Calu3 (cell line): ENCODE data around the gene WAS. TPM values are rescaled to one million over a fixed set of nuclear protein-coding genes. Genes with fewer than 3 reads are reported as not detected.

ENCODE experiments used
- BruUV-seq: library from RNA; stranded (reverse); fragments of 400-500 nt; replicated peaks from 2 replicates; lab custom pipeline; 2021; lab: Mats Ljungman, UMichigan
- CTCF ChIA-PET: fragments of 300-600 bp; sonication (Branson Sonifier 250); formaldehyde crosslinking; loops from one replicate; lab custom pipeline; 2022; ENCODE audit warnings: antibody characterized with exemption; lab: Charles Lee
- DNase-seq: peaks from one replicate; pipeline ENCODE4 v3.0.0; 2022
- H3K27ac Mint-ChIP-seq: one replicate; pipeline ENCODE4 v1.8.0; 2022; ENCODE audit warnings: mixed read lengths; ENCODE audit not compliant: unreplicated experiment
- H3K27me3 Mint-ChIP-seq: one replicate; pipeline ENCODE4 v1.8.0; 2022; ENCODE audit warnings: mixed read lengths; ENCODE audit not compliant: unreplicated experiment
- H3K36me3 Mint-ChIP-seq: one replicate; pipeline ENCODE4 v1.8.0; 2022; ENCODE audit warnings: mild to moderate bottlenecking, moderate library complexity, mixed read lengths; ENCODE audit not compliant: insufficient read depth, unreplicated experiment
- H3K4me1 Mint-ChIP-seq: one replicate; pipeline ENCODE4 v1.8.0; 2022; ENCODE audit warnings: mild to moderate bottlenecking, low read depth, mixed read lengths; ENCODE audit not compliant: unreplicated experiment
- H3K4me3 Mint-ChIP-seq: one replicate; pipeline ENCODE4 v1.8.0; 2022; ENCODE audit warnings: mild to moderate bottlenecking, low read depth, moderate library complexity, mixed read lengths; ENCODE audit not compliant: unreplicated experiment
- H3K9me3 Mint-ChIP-seq: one replicate; pipeline ENCODE4 v1.8.0; 2022; ENCODE audit warnings: low read depth, mixed read lengths; ENCODE audit not compliant: unreplicated experiment
- CTCF ChIP-seq: fragments of 200-600 bp; IDR thresholded peaks from one replicate; pipeline ENCODE4 v1.8.0; 2022; ENCODE audit warnings: antibody characterized with exemption; ENCODE audit not compliant: unreplicated experiment
- intact Hi-C: fragments of 100-400 bp; cut with micrococcal nuclease; formaldehyde crosslinking; loops from one replicate; pipeline ENCODE4 v1.10.0; 2022; ENCODE audit not compliant: unreplicated experiment
- total RNA-seq: library from RNA; stranded (reverse); gene quantifications from 2 replicates; pipeline ENCODE4 v1.2.3, GENCODE V29; 2022

WAS gene
- total RNA-seq, 1 experiment from 2014 or later: not detected

- CTCF ChIA-PET: no interaction called here
- Mint-ChIP-seq H3K4me3 (no peak overlapping the region), H3K4me1 (peaks cover 11% of the 10 kb centered on the region), H3K27me3 (peaks cover 32% of the 10 kb centered on the region), H3K27ac (no peak overlapping the region), H3K9me3 (peaks cover 3% of the 10 kb centered on the region), H3K36me3 (peaks cover 6% of the 10 kb centered on the region)
- no peak for DNase-seq
- BruUV-seq: no TSS peak
- TF ChIP-seq CTCF: no peak
- intact Hi-C loops: no loop called here
These were observed 31.0 kb downstream of the WAS start for GRCh38 chrX:48714573-48714972.

- TF ChIP-seq CTCF: no peak
- Mint-ChIP-seq H3K4me1 (peaks cover 11% of the 10 kb centered on the region), H3K36me3 (peaks cover 6% of the 10 kb centered on the region), H3K9me3 (peaks cover 3% of the 10 kb centered on the region), H3K27me3 (peaks cover 32% of the 10 kb centered on the region), H3K4me3 (no peak overlapping the region), H3K27ac (no peak overlapping the region)
- DNase-seq: no peak
- intact Hi-C loops: no loop called here
- CTCF ChIA-PET: no interaction called here
- no TSS peak for BruUV-seq
These were observed 31.5 kb downstream of the WAS start for GRCh38 chrX:48715072-48715471.

GRCh38 chrX:48715876-48716502, 32.4 kb downstream of the WAS start:
- BruUV-seq: no TSS peak
- no peak for TF ChIP-seq CTCF
- peaks cover 11% of the 10 kb centered on the region for H3K4me1 Mint-ChIP-seq
- no peak overlapping the region for H3K4me3 Mint-ChIP-seq
- DNase-seq: no peak
- H3K36me3 Mint-ChIP-seq: peaks cover 6% of the 10 kb centered on the region
- H3K9me3 Mint-ChIP-seq: peaks cover 3% of the 10 kb centered on the region
- CTCF ChIA-PET: no interaction called here
- intact Hi-C loops: no loop called here
- H3K27me3 Mint-ChIP-seq: peaks cover 32% of the 10 kb centered on the region
- H3K27ac Mint-ChIP-seq: no peak overlapping the region

- peaks cover 16% of the 10 kb centered on the region for H3K27me3 Mint-ChIP-seq
- peaks cover 3% of the 10 kb centered on the region for H3K9me3 Mint-ChIP-seq
- no TSS peak for BruUV-seq
- H3K27ac Mint-ChIP-seq: no peak overlapping the region
- no peaks in the 10 kb centered on the region for H3K36me3 Mint-ChIP-seq
- no peak overlapping the region for H3K4me3 Mint-ChIP-seq
- no peak for TF ChIP-seq CTCF
- no peaks in the 10 kb centered on the region for H3K4me1 Mint-ChIP-seq
- no peak for DNase-seq
- intact Hi-C loops: no loop called here
- CTCF ChIA-PET: no interaction called here
These were observed 36.4 kb downstream of the WAS start for GRCh38 chrX:48719958-48720357.
